Measurements from ENCODE around the gene PLGRKT. TPM values are rescaled to one million over a fixed set of nuclear protein-coding genes. Genes with fewer than 3 reads are reported as not detected.

PLGRKT gene
- total and polyA plus RNA-seq, 2 donors (not counting 1 experiment from before 2014, with no cell fraction given): 17.3 to 21.6 TPM

GRCh38 chr9:5361326-5362010 lies 76.3 kb downstream of the PLGRKT start:
- Histone ChIP-seq H3K27me3 (ENCODE audit: control insufficient read depth, insufficient read depth, low read length) (no peaks in the 10 kb centered on the region), H3K9me3 (ENCODE audit: control insufficient read depth, insufficient read depth, low read depth, low read length) (no peaks in the 10 kb centered on the region), H3K4me2 (ENCODE audit: extremely low read depth, insufficient read depth, low read length) (no peak overlapping the region), H3K27ac (ENCODE audit: insufficient read depth, low read length) (no peak overlapping the region), H3K79me2 (ENCODE audit: control insufficient read depth, insufficient read depth, low read length) (no peaks in the 10 kb centered on the region), H3K9ac (ENCODE audit: insufficient read depth, low read length) (no peak overlapping the region), H3K4me3 (replicated peaks in 1 of 4; ENCODE audit: control extremely low read depth in 1 of 4, insufficient read depth in 1 of 4, low read depth in 3 of 4, low read length in 4 of 4) (no peak overlapping the region), H3K36me3 (ENCODE audit: control insufficient read depth, insufficient read depth, low read length) (no peaks in the 10 kb centered on the region), H4K20me1 (ENCODE audit: control insufficient read depth, extremely low read depth, insufficient read depth, low read length) (no peaks in the 10 kb centered on the region), H3K4me1 (ENCODE audit: control insufficient read depth, extremely low read depth, insufficient read depth, low read length) (no peaks in the 10 kb centered on the region), H2AFZ (ENCODE audit: low read length) (no peak overlapping the region)
- DNase-seq (ENCODE audit: low read depth in 2 of 2): peak in 1 of 2 donors; percentile 32
- TF ChIP-seq CTCF (conservative IDR thresholded peaks at IDR 0.05 in 1 of 2, IDR thresholded peaks at IDR 0.05 in 1 of 2; ENCODE audit: low read depth in 1 of 2, low read length in 2 of 2) (no peak), EZH2 (IDR thresholded peaks at IDR 0.05; ENCODE audit: low read length, missing control alignments) (no peak)

GRCh38 chr9:5360341-5360740 lies 77.4 kb downstream of the PLGRKT start:
- no peak for TF ChIP-seq CTCF (conservative IDR thresholded peaks at IDR 0.05 in 1 of 2, IDR thresholded peaks at IDR 0.05 in 1 of 2; ENCODE audit: low read depth in 1 of 2, low read length in 2 of 2)
- no peak for DNase-seq (ENCODE audit: low read depth in 2 of 2)
- no peak overlapping the region for H3K4me2 ChIP-seq (ENCODE audit: extremely low read depth, insufficient read depth, low read length)
- H3K27ac ChIP-seq (ENCODE audit: insufficient read depth, low read length): no peak overlapping the region
- no peaks in the 10 kb centered on the region for H3K79me2 ChIP-seq (ENCODE audit: control insufficient read depth, insufficient read depth, low read length)
- H3K4me3 ChIP-seq (replicated peaks in 1 of 4; ENCODE audit: control extremely low read depth in 1 of 4, insufficient read depth in 1 of 4, low read depth in 3 of 4, low read length in 4 of 4): no peak overlapping the region
- H2AFZ ChIP-seq (ENCODE audit: low read length): no peak overlapping the region
- no peak overlapping the region for H3K9ac ChIP-seq (ENCODE audit: insufficient read depth, low read length)
- H3K9me3 ChIP-seq (ENCODE audit: control insufficient read depth, insufficient read depth, low read depth, low read length): no peaks in the 10 kb centered on the region
- H3K27me3 ChIP-seq (ENCODE audit: control insufficient read depth, insufficient read depth, low read length): no peaks in the 10 kb centered on the region
- H3K36me3 ChIP-seq (ENCODE audit: control insufficient read depth, insufficient read depth, low read length): no peaks in the 10 kb centered on the region
- no peaks in the 10 kb centered on the region for H3K4me1 ChIP-seq (ENCODE audit: control insufficient read depth, extremely low read depth, insufficient read depth, low read length)
- no peaks in the 10 kb centered on the region for H4K20me1 ChIP-seq (ENCODE audit: control insufficient read depth, extremely low read depth, insufficient read depth, low read length)

- Histone ChIP-seq H3K36me3 (ENCODE audit: control insufficient read depth, insufficient read depth, low read length) (no peaks in the 10 kb centered on the region), H2AFZ (ENCODE audit: low read length) (no peak overlapping the region), H3K9ac (ENCODE audit: insufficient read depth, low read length) (no peak overlapping the region), H4K20me1 (ENCODE audit: control insufficient read depth, extremely low read depth, insufficient read depth, low read length) (no peaks in the 10 kb centered on the region), H3K4me2 (ENCODE audit: extremely low read depth, insufficient read depth, low read length) (no peak overlapping the region), H3K79me2 (ENCODE audit: control insufficient read depth, insufficient read depth, low read length) (no peaks in the 10 kb centered on the region), H3K4me1 (ENCODE audit: control insufficient read depth, extremely low read depth, insufficient read depth, low read length) (no peaks in the 10 kb centered on the region), H3K27ac (ENCODE audit: insufficient read depth, low read length) (no peak overlapping the region), H3K9me3 (ENCODE audit: control insufficient read depth, insufficient read depth, low read depth, low read length) (no peaks in the 10 kb centered on the region), H3K27me3 (ENCODE audit: control insufficient read depth, insufficient read depth, low read length) (no peaks in the 10 kb centered on the region), H3K4me3 (replicated peaks in 1 of 4; ENCODE audit: control extremely low read depth in 1 of 4, insufficient read depth in 1 of 4, low read depth in 3 of 4, low read length in 4 of 4) (no peak overlapping the region)
- DNase-seq (ENCODE audit: low read depth in 2 of 2): no peak
- TF ChIP-seq CTCF (conservative IDR thresholded peaks at IDR 0.05 in 1 of 2, IDR thresholded peaks at IDR 0.05 in 1 of 2; ENCODE audit: low read depth in 1 of 2, low read length in 2 of 2) (no peak), EZH2 (IDR thresholded peaks at IDR 0.05; ENCODE audit: low read length, missing control alignments) (no peak)
These were observed 80.2 kb downstream of the PLGRKT start for GRCh38 chr9:5357431-5358105.

All from fibroblast of lung (primary cell).